K562 (cell line): Measurements from ENCODE around the gene ATXN7.

ENCODE experiments used
- CEBPB ChIP-seq: fragments of 450-650 bp; IDR thresholded peaks from 2 replicates; pipeline ENCODE4 v1.6.1; 2016; ENCODE audit warnings: missing genetic modification characterization, missing compliant biosample characterization
- NRF1 ChIP-seq, 2 experiments: fragments of 450-650 bp; IDR thresholded peaks in 1 of 2; conservative IDR thresholded peaks in 1 of 2; 2 replicates each; pipeline ENCODE4 v1.6.1; 2014; ENCODE audit warnings: mild to moderate bottlenecking in 2 of 2
- POLR2A ChIP-seq: fragments of 450-650 bp; conservative IDR thresholded peaks from 2 replicates; pipeline ENCODE4 v1.6.1; 2016
- SP1 ChIP-seq: sonication (generic); formaldehyde crosslinking; IDR thresholded peaks from 2 replicates; pipeline ENCODE4 v1.8.1; 2022; ENCODE audit warnings: mild to moderate bottlenecking, missing genetic modification reagents
- ZBTB2 ChIP-seq: fragments of 450-650 bp; IDR thresholded peaks from 2 replicates; pipeline ENCODE4 v1.6.1; 2016; ENCODE audit warnings: antibody characterized with exemption
- ZFP36 ChIP-seq: fragments of 150-350 bp; IDR thresholded peaks from 2 replicates; pipeline ENCODE4 v1.6.1; 2018; ENCODE audit warnings: low read length, low read depth; ENCODE audit not compliant: partially characterized antibody
- TF ChIP-seq, protein P1 (sequence below), 3 experiments: IDR thresholded peaks in 2 of 3; conservative IDR thresholded peaks in 1 of 3; 2 replicates each; pipeline ENCODE4 v1.5.1; 2011 to 2012; ENCODE audit warnings: low read length in 3 of 3, mild to moderate bottlenecking in 3 of 3, control low read depth in 2 of 3, improper control_type of control experiment in 1 of 3, inconsistent platforms in 1 of 3, low read depth in 1 of 3, mixed read lengths in 1 of 3, moderate library complexity in 1 of 3; ENCODE audit not compliant: insufficient read depth in 2 of 3

GRCh38 chr3:64023861-64024223, 160.2 kb downstream of the ATXN7 start:
- TF ChIP-seq ZFP36 (no peak), CEBPB (no peak), NRF1 (conservative IDR thresholded peaks at IDR 0.05 in 1 of 2, IDR thresholded peaks at IDR 0.05 in 1 of 2) (no peak), ZBTB2 (no peak), POLR2A (no peak), SP1 (no peak)
- TF ChIP-seq, protein P1, sequence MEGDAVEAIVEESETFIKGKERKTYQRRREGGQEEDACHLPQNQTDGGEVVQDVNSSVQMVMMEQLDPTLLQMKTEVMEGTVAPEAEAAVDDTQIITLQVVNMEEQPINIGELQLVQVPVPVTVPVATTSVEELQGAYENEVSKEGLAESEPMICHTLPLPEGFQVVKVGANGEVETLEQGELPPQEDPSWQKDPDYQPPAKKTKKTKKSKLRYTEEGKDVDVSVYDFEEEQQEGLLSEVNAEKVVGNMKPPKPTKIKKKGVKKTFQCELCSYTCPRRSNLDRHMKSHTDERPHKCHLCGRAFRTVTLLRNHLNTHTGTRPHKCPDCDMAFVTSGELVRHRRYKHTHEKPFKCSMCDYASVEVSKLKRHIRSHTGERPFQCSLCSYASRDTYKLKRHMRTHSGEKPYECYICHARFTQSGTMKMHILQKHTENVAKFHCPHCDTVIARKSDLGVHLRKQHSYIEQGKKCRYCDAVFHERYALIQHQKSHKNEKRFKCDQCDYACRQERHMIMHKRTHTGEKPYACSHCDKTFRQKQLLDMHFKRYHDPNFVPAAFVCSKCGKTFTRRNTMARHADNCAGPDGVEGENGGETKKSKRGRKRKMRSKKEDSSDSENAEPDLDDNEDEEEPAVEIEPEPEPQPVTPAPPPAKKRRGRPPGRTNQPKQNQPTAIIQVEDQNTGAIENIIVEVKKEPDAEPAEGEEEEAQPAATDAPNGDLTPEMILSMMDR (IDR thresholded peaks at IDR 0.05 in 2 of 3, conservative IDR thresholded peaks at IDR 0.05 in 1 of 3; ENCODE audit: insufficient read depth in 2 of 3, low read depth in 1 of 3, low read length in 3 of 3) = no peak
